GM21737 (cell line): Measurements from ENCODE around the gene SELENOP.
"Not testable (repeated sequence)": the region's sequence is repeated elsewhere in the genome, so short reads cannot be mapped to it uniquely, and the experiment has no call there.

Source experiments
- ATAC-seq: cut with Tn5 transposase; IDR thresholded peaks from one replicate; pipeline ENCODE4 v1.9.1; 2021; ENCODE audit warnings: mild to moderate bottlenecking, moderate library complexity; ENCODE audit not compliant: unreplicated experiment

The SELENOP gene

GRCh38 chr5:42826757-42827515, 15.2 kb upstream of the SELENOP start:
- ATAC-seq, result no peak

DNA sequence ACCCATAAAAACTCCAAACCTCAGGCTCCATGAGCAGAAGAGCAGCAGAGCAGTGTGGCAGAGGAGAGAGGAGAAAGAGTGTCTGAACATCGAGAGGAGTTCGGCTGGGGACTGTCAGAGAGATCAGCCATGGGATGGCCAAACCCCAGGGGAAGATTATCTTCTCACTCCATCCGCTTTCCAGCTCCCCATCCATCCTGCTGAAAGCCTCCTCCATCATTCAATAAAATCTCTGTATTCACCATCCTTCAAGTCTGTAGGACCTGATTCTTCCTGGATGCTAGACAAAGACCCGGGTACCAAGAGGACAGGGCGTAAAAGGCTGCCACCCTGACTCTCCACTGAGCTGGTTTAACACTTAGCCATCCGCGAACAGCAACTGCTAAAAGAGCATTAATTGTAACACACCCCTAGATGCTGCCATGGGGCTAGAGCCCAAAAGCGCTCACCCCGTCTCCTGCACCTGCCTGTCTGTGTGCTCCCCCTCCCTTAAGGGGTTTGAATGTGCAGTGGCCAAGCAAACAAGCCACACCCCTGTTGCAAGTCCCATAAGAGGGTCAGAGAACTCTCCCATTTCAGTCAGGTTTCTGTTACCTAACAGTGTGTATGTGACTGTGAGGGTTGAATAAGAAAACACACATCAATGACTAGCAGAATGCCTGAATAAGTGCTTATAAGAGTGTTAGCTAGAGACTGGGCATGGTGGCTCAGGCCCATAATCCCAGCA, 13.9 kb upstream of the SELENOP start:
- no peak for ATAC-seq

DNA sequence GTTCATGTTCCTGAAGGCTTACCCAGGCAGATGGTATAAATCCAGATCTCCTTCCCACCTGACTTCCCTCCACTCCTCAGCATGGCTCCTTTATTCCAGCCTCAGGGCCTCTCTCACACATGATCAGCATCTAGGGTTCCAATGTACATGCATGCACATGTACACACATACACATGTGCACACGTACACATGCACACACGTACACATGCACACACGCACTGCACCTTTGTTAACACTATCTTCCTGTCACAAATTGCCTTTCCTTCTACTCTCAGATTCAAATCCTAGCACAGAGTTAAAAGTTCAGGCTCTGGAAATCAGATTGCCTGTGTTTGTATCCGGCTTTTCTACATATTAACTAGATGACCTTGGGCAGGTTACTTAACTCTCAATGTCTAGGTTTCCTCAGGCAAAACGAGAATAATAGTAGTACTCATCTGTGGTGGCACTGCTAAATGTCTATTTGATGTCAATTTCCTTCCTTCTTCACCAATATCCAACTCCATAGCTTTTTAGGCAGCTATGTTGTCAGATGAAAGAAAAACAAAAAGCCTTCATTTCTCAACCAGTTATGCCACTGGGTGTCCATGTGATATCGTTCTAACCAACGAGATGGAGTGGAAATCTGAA, 12.8 kb upstream of the SELENOP start:
- no peak for ATAC-seq

DNA sequence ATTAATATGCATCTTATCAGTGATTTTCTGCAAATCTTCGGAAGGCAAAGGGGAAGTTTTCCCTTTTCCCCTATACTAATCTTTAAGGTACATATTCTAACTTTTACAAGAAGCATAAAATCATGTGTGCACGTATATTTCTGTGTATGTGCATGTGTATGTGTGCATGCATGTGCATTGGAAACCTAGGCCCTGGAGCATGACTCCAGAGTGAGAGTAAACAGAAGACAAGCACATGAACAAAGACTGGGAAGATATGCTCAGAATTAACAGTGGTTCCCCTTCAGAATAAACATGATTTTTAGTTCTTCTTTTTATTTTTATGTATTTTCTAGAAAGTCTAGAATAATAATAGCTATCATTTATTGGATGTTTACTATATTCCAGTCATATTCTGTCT, 10.9 kb upstream of the SELENOP start:
- ATAC-seq, result no peak

DNA sequence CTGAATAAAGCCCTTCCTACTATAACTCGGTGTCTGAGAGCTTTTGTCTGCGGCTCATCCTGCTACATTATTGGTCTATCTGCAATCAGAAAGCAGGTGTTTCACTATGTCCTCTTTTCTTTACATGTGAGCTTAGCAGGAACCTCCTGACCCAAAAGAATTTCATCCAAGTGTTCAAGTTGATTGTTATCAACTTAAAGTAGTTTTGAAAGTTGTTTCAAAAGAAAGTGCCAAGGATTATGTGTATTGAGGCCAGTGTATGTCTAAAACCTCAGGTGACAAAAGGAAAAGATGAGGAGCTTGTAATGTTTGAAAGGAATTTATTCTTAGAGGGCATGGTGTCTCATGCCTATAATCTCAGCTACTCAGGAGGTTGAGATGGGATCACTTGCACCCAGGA, 8.1 kb upstream of the SELENOP start:
- no peak for ATAC-seq

GRCh38 chr5:42816546-42816945, 4.9 kb upstream of the SELENOP start:
- not testable (repeated sequence) for ATAC-seq

GRCh38 chr5:42813533-42813932, 1.8 kb upstream of the SELENOP start:
- no peak for ATAC-seq

- no peak for ATAC-seq
These were observed 928 bp upstream of the SELENOP start for GRCh38 chr5:42812620-42813019.

- no peak for ATAC-seq
These were observed 680 bp downstream of the SELENOP start for GRCh38 chr5:42810834-42811590.

GRCh38 chr5:42808888-42809611, 2.6 kb downstream of the SELENOP start:
- no peak for ATAC-seq

DNA sequence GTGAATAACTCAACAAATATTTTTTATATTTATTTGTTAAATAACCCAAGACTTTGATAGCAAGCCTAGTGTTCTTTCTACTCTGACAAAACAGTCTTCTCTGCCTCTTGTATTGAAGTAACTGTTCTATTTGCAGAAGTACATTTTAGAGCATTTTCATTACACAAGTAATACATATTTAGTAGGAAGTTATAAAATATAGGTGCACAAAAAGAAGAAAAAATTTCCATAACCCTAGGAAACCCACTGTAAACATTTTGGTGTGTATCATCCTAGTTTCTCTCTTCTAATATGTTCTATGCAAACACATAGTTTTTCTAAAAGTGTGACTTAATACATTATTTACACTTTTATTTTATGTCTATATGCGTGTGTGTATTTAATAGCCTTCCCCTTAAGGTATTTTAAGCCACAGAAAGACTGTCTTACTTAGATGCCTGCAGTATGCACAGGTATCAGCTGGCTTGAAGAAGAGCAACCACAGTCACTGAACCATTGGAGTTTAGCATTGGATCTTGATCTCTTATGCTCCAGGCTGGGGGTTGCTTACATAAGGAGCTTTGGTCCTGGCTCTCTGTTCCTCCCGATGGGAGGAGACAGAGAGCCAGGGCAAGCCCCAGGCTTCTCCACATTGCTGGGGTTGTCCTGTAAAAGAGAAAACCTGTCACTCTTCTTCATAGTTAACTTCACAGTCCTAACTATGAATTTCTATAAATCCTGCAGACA, 3.8 kb downstream of the SELENOP start:
- no peak for ATAC-seq

GRCh38 chr5:42806701-42807262, 4.9 kb downstream of the SELENOP start:
- no peak for ATAC-seq

GRCh38 chr5:42806004-42806700, 5.5 kb downstream of the SELENOP start:
- no peak for ATAC-seq

DNA sequence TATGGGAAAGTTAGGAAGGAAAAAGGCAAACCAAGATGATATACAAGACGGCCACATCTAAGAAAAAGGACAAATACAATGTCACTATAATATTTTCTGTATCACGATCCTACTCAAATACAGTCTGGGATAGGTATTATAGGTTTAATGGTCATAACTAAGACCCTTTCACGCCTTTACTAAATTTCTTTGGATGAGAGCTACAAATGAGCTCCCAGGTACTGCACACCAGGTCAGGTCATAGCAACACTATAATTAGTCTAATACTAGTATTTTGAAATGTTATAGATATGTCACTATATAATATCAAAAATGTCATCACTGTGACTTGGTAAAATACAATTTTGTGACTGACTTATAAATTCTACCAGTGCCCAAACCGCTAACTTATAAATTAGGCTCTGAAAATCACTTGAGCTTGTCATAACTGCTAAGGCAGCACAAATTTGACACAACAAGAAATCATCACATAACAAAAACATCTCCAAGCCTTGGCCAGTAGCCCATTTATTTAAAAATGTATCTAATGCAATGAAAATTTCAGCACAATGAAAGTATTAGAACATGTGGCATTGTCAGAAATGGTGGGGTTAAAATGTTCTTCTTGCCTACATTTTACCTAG, 6.9 kb downstream of the SELENOP start:
- ATAC-seq, result no peak

DNA sequence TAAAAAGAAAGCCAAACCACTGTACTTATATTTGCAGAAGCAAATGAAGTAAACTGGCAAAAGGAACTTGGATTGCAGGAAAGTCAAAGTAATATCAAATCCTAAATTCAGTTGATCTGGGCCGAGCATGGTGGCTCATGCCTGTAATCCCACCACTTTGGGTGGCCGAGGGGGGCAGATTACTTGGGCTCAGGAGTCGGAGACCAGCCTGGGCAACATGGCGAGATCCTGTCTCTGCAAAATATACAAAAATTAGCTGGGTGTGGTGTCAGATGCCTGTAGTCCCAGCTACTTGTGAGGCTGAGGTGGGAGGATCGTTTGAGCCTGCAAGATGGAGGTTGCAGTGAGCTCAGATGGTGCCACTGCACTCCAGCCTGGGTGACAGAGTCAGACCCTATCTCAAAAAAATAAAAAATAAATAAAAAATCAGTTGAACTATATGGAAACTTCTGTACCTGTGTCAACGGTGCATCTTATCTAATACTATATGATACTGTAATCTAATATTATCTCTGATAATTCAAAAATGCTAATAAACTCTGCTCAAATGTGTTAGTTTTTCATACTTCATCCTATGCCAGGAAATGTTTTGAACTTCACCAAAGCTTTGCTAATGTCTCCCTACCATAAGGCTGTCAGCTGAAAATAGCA, 10.1 kb downstream of the SELENOP start:
- no peak for ATAC-seq

DNA sequence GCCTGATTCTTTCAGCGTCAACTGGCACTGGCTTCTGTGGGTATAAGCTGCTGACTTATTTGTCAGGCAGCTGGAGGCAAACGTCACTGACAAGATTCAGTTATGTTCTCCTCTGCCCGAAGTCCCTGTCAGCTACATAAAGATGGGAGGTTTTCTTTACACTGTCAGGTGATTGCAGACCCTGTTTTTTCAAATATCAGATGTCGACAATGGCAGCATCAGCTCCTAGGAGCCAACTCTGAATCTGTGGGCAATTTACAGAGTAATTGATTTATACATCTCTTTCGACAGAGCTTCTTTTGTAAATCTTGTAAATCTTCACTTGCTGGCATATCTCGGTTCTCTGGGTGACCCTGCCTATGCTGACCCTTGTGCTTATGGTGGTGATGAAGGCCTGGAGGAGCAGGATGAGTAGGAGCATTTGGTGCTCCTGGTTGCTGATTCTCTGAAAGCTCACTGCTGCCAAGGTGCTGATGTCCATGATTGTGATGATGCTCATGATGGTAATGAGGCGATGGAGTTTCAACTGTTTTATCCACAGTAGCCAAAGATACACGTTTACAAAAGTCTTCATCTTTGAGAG, 10.9 kb downstream of the SELENOP start:
- ATAC-seq, result no peak

DNA sequence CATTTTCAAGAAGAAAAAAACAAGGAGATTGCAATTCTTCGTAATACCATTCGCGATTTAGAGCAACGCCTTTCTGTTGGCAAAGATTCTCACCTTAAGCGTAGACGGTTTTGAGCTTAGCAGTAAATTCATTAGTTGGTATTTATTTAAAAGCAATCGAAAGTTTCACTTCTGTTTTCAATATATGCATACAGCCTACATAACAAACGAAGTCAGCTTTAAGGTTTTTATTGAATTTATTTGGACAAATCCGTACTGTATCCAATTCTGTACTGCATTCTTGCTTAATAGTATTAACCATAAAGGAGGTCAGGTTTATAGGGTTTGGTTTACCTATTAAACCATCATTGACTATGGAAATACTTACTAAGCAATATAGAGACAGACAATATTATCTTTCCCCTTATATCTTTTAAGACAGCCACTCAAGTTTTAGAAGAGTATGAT, 12.0 kb downstream of the SELENOP start:
- no peak for ATAC-seq

GRCh38 chr5:42799241-42799608, 12.5 kb downstream of the SELENOP start:
- ATAC-seq, result no peak
